DOHH2 (cell line): ENCODE results near the gene TMC8.

ENCODE experiments used
- EZH2phosphoT487 ChIP-seq: fragments of 200-600 bp; sonication (generic); IDR thresholded peaks from 2 replicates; pipeline ENCODE4 v1.6.1; 2017; ENCODE audit warnings: borderline replicate concordance, mild to moderate bottlenecking, antibody characterized with exemption, low read length, moderate library complexity, mixed read lengths
- TF ChIP-seq, protein P1 (sequence below): fragments of 200-600 bp; sonication (generic); IDR thresholded peaks from one replicate; pipeline ENCODE4 v1.5.1; 2014; ENCODE audit warnings: antibody characterized with exemption, mild to moderate bottlenecking, low read depth, low read length; ENCODE audit not compliant: poor library complexity, severe bottlenecking

DNA sequence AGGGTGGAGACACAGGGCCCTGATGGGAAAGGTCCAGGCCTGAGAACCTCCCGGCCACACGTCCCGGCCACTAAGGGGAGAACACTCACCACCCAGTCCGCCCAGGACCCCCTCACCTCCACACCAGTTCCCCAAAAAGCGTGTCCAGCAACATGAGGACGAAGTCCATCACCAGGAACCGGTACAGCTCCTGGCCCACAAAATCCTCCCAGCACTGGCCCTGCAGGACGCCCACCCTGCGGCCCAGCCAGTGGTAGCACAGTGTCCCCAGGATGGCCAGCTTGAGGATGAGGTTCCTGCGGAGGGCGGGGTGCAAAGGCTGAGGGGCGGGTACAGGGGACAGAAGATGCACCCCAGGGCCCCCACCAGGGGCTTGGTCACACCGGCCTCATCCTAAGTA lies 10.0 kb upstream of the TMC8 start:
- TF ChIP-seq, protein P1, sequence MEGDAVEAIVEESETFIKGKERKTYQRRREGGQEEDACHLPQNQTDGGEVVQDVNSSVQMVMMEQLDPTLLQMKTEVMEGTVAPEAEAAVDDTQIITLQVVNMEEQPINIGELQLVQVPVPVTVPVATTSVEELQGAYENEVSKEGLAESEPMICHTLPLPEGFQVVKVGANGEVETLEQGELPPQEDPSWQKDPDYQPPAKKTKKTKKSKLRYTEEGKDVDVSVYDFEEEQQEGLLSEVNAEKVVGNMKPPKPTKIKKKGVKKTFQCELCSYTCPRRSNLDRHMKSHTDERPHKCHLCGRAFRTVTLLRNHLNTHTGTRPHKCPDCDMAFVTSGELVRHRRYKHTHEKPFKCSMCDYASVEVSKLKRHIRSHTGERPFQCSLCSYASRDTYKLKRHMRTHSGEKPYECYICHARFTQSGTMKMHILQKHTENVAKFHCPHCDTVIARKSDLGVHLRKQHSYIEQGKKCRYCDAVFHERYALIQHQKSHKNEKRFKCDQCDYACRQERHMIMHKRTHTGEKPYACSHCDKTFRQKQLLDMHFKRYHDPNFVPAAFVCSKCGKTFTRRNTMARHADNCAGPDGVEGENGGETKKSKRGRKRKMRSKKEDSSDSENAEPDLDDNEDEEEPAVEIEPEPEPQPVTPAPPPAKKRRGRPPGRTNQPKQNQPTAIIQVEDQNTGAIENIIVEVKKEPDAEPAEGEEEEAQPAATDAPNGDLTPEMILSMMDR: no peak
- TF ChIP-seq EZH2phosphoT487: no peak
